Testis (tissue), 2 donors: ENCODE results near the gene ZNF683.

Experiments used
- POLR2A ChIP-seq: fragments of 450-650 bp; IDR thresholded peaks from one replicate; pipeline ENCODE4 v1.6.1; 2017; ENCODE audit warnings: antibody characterized with exemption, mild to moderate bottlenecking, moderate library complexity
- TF ChIP-seq, protein P1 (sequence below), 3 experiments: fragments of 450-650 bp in 2 of 3; fragments of 200-600 bp in 1 of 3; sonication (generic) in 1 of 3; IDR thresholded peaks; one replicate each; pipeline ENCODE4 v1.5.1; 2016 to 2019; ENCODE audit warnings: antibody characterized with exemption in 3 of 3, mild to moderate bottlenecking in 2 of 3, moderate library complexity in 1 of 3

DNA sequence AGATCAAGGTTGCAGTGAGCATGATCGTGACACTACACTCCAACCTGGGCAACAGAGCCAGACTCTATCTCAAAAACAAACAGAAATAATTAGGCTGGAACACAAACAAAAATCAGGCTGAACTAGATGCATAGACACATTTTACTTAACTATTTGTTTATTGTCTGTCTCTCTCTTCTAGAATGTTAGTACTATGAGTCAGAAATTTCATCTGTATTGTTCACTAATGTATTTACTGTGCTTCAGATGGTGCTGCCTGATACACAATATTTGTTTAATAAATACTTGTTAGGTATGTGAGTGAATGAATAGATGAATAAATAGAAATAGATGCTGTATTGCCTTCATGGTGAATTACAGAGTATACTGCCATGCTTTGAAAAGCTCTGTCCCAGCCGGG, 32.1 kb upstream of the ZNF683 start:
- TF ChIP-seq, protein P1, sequence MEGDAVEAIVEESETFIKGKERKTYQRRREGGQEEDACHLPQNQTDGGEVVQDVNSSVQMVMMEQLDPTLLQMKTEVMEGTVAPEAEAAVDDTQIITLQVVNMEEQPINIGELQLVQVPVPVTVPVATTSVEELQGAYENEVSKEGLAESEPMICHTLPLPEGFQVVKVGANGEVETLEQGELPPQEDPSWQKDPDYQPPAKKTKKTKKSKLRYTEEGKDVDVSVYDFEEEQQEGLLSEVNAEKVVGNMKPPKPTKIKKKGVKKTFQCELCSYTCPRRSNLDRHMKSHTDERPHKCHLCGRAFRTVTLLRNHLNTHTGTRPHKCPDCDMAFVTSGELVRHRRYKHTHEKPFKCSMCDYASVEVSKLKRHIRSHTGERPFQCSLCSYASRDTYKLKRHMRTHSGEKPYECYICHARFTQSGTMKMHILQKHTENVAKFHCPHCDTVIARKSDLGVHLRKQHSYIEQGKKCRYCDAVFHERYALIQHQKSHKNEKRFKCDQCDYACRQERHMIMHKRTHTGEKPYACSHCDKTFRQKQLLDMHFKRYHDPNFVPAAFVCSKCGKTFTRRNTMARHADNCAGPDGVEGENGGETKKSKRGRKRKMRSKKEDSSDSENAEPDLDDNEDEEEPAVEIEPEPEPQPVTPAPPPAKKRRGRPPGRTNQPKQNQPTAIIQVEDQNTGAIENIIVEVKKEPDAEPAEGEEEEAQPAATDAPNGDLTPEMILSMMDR (IDR thresholded peaks at IDR 0.05): no peak
- no peak for TF ChIP-seq POLR2A
